ENCODE measurements around the gene ZCCHC4.
"Not testable (repeated sequence)": the region's sequence is repeated elsewhere in the genome, so short reads cannot be mapped to it uniquely, and the experiment has no call there.

ZCCHC4 gene

DNA sequence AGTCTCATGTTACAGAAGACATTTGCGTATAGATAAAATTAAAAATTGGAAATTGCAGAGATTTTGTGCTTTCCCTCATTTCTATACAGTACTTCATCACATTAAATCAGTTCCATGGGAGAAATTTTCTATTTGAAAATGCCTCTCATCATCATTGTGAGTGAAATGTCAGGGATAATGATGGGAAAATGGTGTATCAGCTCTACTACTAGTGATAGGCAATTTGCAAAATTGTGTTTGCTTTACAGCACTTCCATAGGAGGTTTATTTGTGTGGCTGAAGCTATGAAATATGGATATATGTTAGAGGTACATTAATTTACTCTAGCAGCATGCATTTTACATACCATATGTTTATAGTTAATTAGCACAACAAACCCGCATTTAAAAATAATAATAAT is 43.5 kb downstream of the ZCCHC4 start:
- DNase-seq (ENCODE audit: low read depth) = no peak
- H3K4me3 ChIP-seq (ENCODE audit: low read depth, low read length) = no peak overlapping the region
- TF ChIP-seq, protein P1, sequence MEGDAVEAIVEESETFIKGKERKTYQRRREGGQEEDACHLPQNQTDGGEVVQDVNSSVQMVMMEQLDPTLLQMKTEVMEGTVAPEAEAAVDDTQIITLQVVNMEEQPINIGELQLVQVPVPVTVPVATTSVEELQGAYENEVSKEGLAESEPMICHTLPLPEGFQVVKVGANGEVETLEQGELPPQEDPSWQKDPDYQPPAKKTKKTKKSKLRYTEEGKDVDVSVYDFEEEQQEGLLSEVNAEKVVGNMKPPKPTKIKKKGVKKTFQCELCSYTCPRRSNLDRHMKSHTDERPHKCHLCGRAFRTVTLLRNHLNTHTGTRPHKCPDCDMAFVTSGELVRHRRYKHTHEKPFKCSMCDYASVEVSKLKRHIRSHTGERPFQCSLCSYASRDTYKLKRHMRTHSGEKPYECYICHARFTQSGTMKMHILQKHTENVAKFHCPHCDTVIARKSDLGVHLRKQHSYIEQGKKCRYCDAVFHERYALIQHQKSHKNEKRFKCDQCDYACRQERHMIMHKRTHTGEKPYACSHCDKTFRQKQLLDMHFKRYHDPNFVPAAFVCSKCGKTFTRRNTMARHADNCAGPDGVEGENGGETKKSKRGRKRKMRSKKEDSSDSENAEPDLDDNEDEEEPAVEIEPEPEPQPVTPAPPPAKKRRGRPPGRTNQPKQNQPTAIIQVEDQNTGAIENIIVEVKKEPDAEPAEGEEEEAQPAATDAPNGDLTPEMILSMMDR (IDR thresholded peaks at IDR 0.05; ENCODE audit: low read depth, low read length, missing control alignments) = no peak

DNA sequence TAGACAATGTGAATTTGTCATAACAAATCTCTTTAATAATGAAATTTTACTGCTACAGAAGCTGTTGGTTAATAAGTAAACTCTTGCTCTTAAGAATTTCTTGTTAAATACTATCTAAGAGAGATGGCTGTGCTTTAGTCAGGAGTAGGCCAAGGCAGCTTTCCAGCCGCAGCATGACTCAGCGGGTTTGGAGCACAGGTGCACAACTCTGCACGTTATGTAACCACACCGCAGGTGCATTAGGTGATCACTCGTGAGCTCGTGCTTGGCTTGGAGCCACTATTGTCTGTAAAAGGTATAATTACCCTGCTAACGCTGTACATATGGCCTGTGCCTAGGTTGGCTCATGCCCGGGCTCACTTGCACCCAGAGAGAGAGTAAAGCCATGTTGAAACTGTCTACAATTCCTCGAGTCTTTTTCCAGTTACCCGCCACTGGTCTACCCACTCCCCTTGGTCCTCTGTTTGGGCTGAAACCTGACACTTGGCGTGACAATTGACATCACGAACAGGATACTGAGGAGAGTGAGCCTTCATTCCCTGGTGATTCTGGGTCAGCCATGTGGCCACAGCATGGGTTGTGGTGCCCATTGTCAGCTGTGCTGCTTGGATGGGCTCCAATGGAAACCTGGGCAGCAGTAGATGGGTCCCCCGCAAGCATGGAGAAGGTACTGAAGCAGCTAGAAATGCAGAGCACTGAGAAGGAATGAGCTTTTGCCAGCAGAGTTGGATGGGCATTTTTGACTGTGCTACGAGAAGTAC is 46.1 kb downstream of the ZCCHC4 start:
- no peak overlapping the region for H3K4me3 ChIP-seq (ENCODE audit: low read depth, low read length)
- TF ChIP-seq, protein P1 (IDR thresholded peaks at IDR 0.05; ENCODE audit: low read depth, low read length, missing control alignments) = no peak
- DNase-seq (ENCODE audit: low read depth) = no peak

DNA sequence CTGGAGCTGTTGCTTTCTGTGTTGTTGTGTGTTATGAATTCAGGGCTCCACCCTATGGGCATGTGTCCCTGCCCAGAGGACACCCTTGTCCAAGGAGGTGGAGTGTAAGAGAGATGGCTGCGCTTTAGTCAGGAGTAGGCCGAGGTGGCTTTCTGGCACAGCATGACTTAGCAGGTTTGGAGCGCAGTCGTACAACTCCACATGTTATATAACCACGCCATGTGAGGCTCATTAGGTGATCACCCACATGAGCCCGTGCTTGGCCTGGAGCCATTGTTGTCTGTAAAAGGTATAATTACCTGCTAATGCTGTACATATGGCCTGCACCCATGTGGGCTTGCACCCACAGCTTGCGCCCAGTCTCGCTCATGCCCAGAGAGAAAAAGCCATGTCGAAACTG is 48.7 kb downstream of the ZCCHC4 start:
- DNase-seq (ENCODE audit: low read depth) = no peak
- no peak overlapping the region for H3K4me3 ChIP-seq (ENCODE audit: low read depth, low read length)
- TF ChIP-seq, protein P1 (IDR thresholded peaks at IDR 0.05; ENCODE audit: low read depth, low read length, missing control alignments) = no peak

DNA sequence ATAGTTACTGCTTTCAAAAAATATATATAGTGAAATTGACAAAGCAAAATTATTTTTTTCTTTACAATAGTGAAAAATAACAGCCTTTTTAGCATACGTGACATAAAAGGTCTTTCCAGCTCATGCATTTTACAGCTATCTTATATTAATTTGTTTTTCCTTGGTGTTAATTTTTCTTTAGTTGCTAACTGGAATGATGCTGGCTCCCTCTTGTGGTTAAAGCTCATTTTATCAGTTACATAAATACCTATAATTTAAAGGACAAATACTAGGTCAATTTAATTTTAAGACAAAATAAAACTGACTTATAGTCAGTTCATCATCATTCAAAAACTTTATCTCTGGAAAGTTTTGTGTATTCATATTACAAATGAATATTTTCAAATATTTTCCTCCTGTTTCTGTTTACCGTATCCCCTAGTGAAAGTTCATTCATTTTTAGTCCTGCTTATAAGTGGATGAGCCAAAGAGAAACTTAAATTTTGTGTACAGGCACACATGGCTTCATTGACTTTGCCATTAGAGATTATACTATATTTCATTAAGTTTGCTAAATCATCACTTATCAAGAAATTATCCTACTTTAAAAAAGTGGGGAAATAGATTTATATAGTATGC is 54.5 kb downstream of the ZCCHC4 start:
- TF ChIP-seq, protein P1 (IDR thresholded peaks at IDR 0.05; ENCODE audit: low read depth, low read length, missing control alignments) = peak; percentile 29
- H3K4me3 ChIP-seq (ENCODE audit: low read depth, low read length) = no peak overlapping the region
- DNase-seq (ENCODE audit: low read depth) = no peak

DNA sequence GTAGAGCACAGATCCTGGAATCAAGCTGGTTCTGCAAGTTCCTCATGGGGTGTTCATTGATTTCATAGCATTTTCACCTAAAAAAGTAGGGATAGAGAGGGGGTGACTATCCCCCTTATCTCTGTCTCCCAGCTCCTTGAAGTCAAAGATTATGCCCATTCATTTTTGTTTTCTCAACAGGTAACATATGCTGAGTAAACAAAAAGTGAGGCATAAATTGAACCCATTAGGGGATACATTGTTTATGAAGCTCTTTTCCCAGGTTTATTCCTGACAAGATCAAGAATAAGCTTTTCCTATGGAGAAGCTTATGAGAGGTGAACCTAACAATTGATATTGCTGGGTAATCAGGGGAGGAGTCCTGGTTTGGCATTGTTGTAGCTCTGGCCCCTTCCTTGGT is 55.3 kb downstream of the ZCCHC4 start:
- H3K4me3 ChIP-seq (ENCODE audit: low read depth, low read length) = no peak overlapping the region
- no peak for DNase-seq (ENCODE audit: low read depth)
- TF ChIP-seq, protein P1 (IDR thresholded peaks at IDR 0.05; ENCODE audit: low read depth, low read length, missing control alignments) = no peak

DNA sequence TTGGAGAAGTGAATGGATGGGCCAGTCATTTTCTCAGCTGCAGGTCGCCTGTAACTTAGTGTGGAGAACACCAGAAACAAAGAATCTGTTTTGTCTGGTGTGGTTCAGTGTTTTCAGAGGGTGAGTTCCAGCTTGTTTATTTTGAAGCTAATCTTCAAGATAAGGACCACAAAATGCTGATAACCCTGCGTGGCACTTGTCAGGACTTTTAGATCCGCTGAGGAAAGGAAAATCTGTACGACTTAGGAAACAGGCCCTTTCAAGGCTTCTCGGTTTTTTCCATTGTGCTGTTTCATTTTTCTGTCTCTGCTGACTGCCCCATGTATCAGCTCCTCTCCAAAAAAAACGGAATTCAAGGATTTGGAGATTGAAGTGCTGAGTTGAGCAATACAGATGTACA is 55.7 kb downstream of the ZCCHC4 start:
- TF ChIP-seq, protein P1 (IDR thresholded peaks at IDR 0.05; ENCODE audit: low read depth, low read length, missing control alignments) = no peak
- no peak overlapping the region for H3K4me3 ChIP-seq (ENCODE audit: low read depth, low read length)
- DNase-seq (ENCODE audit: low read depth) = no peak

DNA sequence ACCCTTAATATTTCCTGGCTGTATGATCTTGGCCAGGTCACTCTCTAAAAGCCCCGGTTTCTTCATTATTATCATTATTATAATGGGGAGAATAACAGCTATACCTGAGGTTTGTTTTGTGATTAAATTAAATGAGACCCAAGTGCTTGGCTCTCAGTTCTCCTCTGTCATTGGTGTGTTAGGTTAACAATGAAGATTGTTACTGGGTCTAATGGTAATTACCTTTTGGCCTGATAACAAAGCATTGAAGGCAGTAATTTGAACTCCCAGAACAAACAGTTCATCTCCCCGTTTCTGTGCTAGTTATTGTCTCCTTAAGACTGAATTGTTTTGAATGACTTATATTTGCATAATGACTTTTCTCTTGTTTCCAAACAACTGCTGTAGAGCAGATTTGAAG is 57.7 kb downstream of the ZCCHC4 start:
- no peak for DNase-seq (ENCODE audit: low read depth)
- no peak overlapping the region for H3K4me3 ChIP-seq (ENCODE audit: low read depth, low read length)
- TF ChIP-seq, protein P1 (IDR thresholded peaks at IDR 0.05; ENCODE audit: low read depth, low read length, missing control alignments) = no peak

DNA sequence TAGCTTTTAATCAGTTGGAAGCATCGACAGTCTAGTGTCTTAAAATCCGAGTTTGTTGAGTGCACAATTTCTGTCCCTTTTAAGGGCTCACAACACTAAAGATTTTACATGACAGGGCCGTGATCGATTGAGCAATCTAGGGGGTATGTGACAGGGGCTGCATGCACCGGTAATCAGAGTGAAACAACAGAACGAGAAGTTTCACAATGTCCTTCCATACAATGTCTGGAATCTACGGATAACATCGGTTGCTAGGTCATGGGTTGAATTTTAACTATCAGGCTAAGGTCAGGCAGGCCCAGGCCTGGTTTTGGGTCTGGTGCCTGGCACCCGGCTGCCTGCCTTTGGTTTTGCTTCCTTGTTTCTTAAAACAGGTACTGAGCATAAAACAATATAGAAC is 60.0 kb downstream of the ZCCHC4 start:
- not testable (repeated sequence) for DNase-seq (ENCODE audit: low read depth); H3K4me3 ChIP-seq (ENCODE audit: low read depth, low read length)
